ENCODE results near the gene KCNJ8.

DNA sequence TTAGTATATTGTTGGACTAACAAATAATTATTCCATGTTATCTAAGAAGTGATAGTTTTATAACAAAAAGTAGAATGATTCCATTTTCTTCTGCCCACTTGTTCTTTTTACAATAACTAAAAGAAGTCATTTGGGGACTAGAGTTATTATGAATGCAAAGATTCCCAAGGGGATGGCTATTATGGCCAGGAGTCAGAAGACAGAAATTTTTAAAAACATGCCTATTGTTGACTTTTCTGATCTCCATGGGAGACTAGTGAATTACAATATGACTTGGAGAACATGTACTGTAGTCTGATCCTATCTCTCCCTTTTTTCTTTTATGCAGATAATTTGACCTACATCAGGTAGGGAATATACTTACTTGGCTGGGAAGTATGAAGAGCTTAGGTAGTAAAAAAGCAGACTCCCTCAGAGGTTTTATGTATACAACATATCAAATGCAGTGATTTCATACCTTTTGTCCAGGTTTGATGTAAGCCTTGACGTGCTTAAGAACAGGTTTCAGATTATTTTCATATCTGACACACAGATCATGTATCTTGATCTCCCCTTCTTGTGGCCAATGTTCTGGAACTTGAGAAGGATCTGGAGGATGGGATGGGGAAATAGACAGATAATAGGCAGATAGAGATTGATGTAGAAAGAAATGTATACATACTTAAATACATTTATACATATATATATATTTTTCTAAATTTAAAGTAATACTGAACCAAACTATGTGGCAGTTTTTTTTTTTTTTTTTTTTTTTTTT, 41.0 kb upstream of the KCNJ8 start:
- TF ChIP-seq, protein P1, sequence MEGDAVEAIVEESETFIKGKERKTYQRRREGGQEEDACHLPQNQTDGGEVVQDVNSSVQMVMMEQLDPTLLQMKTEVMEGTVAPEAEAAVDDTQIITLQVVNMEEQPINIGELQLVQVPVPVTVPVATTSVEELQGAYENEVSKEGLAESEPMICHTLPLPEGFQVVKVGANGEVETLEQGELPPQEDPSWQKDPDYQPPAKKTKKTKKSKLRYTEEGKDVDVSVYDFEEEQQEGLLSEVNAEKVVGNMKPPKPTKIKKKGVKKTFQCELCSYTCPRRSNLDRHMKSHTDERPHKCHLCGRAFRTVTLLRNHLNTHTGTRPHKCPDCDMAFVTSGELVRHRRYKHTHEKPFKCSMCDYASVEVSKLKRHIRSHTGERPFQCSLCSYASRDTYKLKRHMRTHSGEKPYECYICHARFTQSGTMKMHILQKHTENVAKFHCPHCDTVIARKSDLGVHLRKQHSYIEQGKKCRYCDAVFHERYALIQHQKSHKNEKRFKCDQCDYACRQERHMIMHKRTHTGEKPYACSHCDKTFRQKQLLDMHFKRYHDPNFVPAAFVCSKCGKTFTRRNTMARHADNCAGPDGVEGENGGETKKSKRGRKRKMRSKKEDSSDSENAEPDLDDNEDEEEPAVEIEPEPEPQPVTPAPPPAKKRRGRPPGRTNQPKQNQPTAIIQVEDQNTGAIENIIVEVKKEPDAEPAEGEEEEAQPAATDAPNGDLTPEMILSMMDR (IDR thresholded peaks at IDR 0.05): no peak
- no peak for TF ChIP-seq POLR2A (IDR thresholded peaks at IDR 0.05)

Measured in esophagus squamous epithelium (tissue), 4 donors.